Activated CD8-positive, alpha-beta memory T cell treated with anti-CD3 and anti-CD28 coated beads for 48 hours (primary cell): ENCODE data around the gene CDH3.

ENCODE experiments used
- DNase-seq, 3 experiments: peaks; one replicate each; pipeline ENCODE4 v3.0.0-alpha.2; 2020; ENCODE audit warnings: low read depth in 2 of 3, low spot score in 2 of 3

Gene CDH3

GRCh38 chr16:68737046-68737729, 92.1 kb downstream of the CDH3 start, which contains the start of gene CDH1:
CDH1 (plus strand) TSS chr16:68737292; CDS start chr16:68737416, 124 bp downstream.
- no peak for DNase-seq

- DNase-seq, result no peak
Observed at GRCh38 chr16:68737730-68738629, 92.9 kb downstream of the CDH3 start.

GRCh38 chr16:68739964-68740627, 95.0 kb downstream of the CDH3 start:
- DNase-seq, result no peak

- DNase-seq, result no peak
Observed at GRCh38 chr16:68740628-68741346, 95.7 kb downstream of the CDH3 start.

GRCh38 chr16:68743664-68744063, 98.6 kb downstream of the CDH3 start:
- DNase-seq, result no peak

GRCh38 chr16:68744744-68745280, 99.7 kb downstream of the CDH3 start:
- no peak for DNase-seq

GRCh38 chr16:68746951-68747350, 101.8 kb downstream of the CDH3 start:
- DNase-seq, result no peak

- no peak for DNase-seq
Observed at GRCh38 chr16:68749432-68749831, 104.3 kb downstream of the CDH3 start.
